Esophagus squamous epithelium (tissue), 4 donors: ENCODE results near the gene CPSF2.

Experiments used
- CTCF ChIP-seq, 6 experiments: fragments of 450-650 bp in 4 of 6; fragments of 200-600 bp in 2 of 6; sonication (generic) in 2 of 6; IDR thresholded peaks; one replicate each; pipeline ENCODE4 v1.5.1; 2016 to 2019; ENCODE audit warnings: antibody characterized with exemption in 6 of 6, mild to moderate bottlenecking in 4 of 6, moderate library complexity in 4 of 6
- POLR2A ChIP-seq, 4 donors: fragments of 450-650 bp; IDR thresholded peaks; one replicate each; pipeline ENCODE4 v1.6.1; 2017; ENCODE audit warnings: antibody characterized with exemption in 4 of 4, mild to moderate bottlenecking in 4 of 4, moderate library complexity in 3 of 4

GRCh38 chr14:92209141-92209540 is 87.4 kb downstream of the CPSF2 start:
- TF ChIP-seq CTCF (IDR thresholded peaks at IDR 0.05), result no peak
- no peak for TF ChIP-seq POLR2A (IDR thresholded peaks at IDR 0.05)
